Kidney (tissue), 14 donors: Measurements from ENCODE around the gene HDHD2. TPM values are rescaled to one million over a fixed set of nuclear protein-coding genes. Genes with fewer than 3 reads are reported as not detected.

Experiments
- DNase-seq, 5 donors: peaks; one replicate each; pipeline ENCODE4 v3.0.0-alpha.2; 2013 to 2020
- FAIRE-seq: peaks from 2 replicates; lab custom pipeline; 2012; peaks lifted over from hg19 to GRCh38; lab: Jason Lieb, UNC
- H3K27ac ChIP-seq, 2 donors: one replicate each; pipeline ENCODE4 v1.7.0; 2013; ENCODE audit warnings: low read depth in 2 of 2, low read length in 2 of 2, inconsistent platforms in 1 of 2
- H3K27me3 ChIP-seq: one replicate; pipeline ENCODE4 v1.7.1; 2013; ENCODE audit warnings: low read length, inconsistent platforms; ENCODE audit not compliant: control insufficient read depth, insufficient read depth
- H3K36me3 ChIP-seq, 3 donors: one replicate each; pipeline versions ENCODE4 v1.7.0 to v1.7.1; 2013; ENCODE audit warnings: low read length in 3 of 3, control low read depth in 1 of 3, inconsistent platforms in 1 of 3; ENCODE audit not compliant: insufficient read depth in 3 of 3, control insufficient read depth in 2 of 3
- H3K4me1 ChIP-seq, 3 donors: one replicate each; pipeline versions ENCODE4 v1.7.0 to v1.7.1; 2013; ENCODE audit warnings: low read length in 3 of 3, inconsistent platforms in 1 of 3, low read depth in 1 of 3; ENCODE audit not compliant: control insufficient read depth in 2 of 3, insufficient read depth in 2 of 3
- H3K4me3 ChIP-seq, 3 donors: one replicate each; pipeline versions ENCODE4 v1.7.0 to v1.8.1; 2013; ENCODE audit warnings: low read length in 3 of 3, control low read depth in 1 of 3, inconsistent platforms in 1 of 3
- H3K9ac ChIP-seq, 3 donors: one replicate each; pipeline versions ENCODE4 v1.7.0 to v1.7.1; 2013; ENCODE audit warnings: low read length in 3 of 3, control low read depth in 1 of 3, inconsistent platforms in 1 of 3
- H3K9me3 ChIP-seq, 3 donors: one replicate each; pipeline versions ENCODE4 v1.7.0 to v1.7.1; 2013; ENCODE audit warnings: low read length in 3 of 3, control low read depth in 1 of 3, inconsistent platforms in 1 of 3; ENCODE audit not compliant: control insufficient read depth in 2 of 3, insufficient read depth in 1 of 3
- intact Hi-C: fragments of 100-400 bp; cut with DNase I; formaldehyde crosslinking; loops from one replicate; pipeline ENCODE4 v1.11.1; 2022
- polyA plus RNA-seq: library from polyadenylated mRNA; stranded (reverse); fragments of 350-450 nt; fragmentation: Illumina TruSeq; extraction: RNeasy Lipid Tissue Mini Kit (QIAGEN cat#74804); gene quantifications from one replicate; pipeline ENCODE4 v1.2.3, GENCODE V29; 2014; ENCODE audit warnings: low read depth, low replicate concordance; ENCODE audit not compliant: insufficient read depth
- total RNA-seq: library from RNA; stranded (reverse); fragmentation: NEBNext Ultra II Directional; extraction: Animal tissue kit (Norgen Biotek cat#: 25700); gene quantifications from one replicate; pipeline ENCODE4 v1.2.1, GENCODE V29; 2021
- TF ChIP-seq, protein P1 (sequence below): IDR thresholded peaks from 3 replicates; pipeline ENCODE4 v1.5.1; 2012; ENCODE audit warnings: mild to moderate bottlenecking, moderate library complexity, borderline replicate concordance; ENCODE audit not compliant: insufficient read depth; ENCODE audit errors: extremely low read depth
- donor health status: control.
- donor health status: control.
- donor health status: control.
- donor health status: control.
- donor health status: control.
- donor health status: DM: yes; HTN: yes; CAD: no.
- donor health status: Normal renal cell carcinoma (clear cell type).

The HDHD2 gene
- total and polyA plus RNA-seq, 2 donors from 2014 or later: 41.0 to 46.2 TPM

DNA sequence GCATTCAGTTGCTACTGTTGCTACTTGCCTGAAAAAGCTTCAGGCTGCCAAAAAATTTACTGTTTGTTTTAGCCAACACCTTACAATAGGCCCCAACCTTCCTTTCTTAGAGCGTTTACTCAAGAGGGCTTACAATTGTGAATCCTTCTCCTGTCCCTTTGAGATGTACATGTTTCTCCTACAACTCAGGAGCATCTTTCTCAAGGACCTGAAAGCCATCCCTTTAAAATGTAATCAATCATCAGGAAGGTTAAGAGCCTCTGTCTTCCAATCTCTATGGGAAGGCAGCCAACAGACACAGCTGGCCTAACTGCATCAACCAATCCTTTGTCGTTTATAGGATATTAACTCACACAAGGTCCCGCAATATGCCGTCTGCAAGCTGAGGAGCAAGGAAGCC lies 29.2 kb upstream of the HDHD2 start:
- H3K4me1 ChIP-seq: peaks cover 0 to 5% (median 0%) of the 10 kb centered on the region in 3 donors
- peaks cover 0 to under 1% (median 0%) of the 10 kb centered on the region in 3 donors for H3K9me3 ChIP-seq
- H3K27me3 ChIP-seq: no peaks in the 10 kb centered on the region
- intact Hi-C loops: no loop called here
- H3K27ac ChIP-seq: no peak overlapping the region
- no peak overlapping the region for H3K9ac ChIP-seq
- TF ChIP-seq, protein P1, sequence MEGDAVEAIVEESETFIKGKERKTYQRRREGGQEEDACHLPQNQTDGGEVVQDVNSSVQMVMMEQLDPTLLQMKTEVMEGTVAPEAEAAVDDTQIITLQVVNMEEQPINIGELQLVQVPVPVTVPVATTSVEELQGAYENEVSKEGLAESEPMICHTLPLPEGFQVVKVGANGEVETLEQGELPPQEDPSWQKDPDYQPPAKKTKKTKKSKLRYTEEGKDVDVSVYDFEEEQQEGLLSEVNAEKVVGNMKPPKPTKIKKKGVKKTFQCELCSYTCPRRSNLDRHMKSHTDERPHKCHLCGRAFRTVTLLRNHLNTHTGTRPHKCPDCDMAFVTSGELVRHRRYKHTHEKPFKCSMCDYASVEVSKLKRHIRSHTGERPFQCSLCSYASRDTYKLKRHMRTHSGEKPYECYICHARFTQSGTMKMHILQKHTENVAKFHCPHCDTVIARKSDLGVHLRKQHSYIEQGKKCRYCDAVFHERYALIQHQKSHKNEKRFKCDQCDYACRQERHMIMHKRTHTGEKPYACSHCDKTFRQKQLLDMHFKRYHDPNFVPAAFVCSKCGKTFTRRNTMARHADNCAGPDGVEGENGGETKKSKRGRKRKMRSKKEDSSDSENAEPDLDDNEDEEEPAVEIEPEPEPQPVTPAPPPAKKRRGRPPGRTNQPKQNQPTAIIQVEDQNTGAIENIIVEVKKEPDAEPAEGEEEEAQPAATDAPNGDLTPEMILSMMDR: no peak
- no peak overlapping the region for H3K4me3 ChIP-seq
- peak in 1 of 5 donors; percentile 34 for DNase-seq
- no peaks in the 10 kb centered on the region for H3K36me3 ChIP-seq
- FAIRE-seq: no peak

DNA sequence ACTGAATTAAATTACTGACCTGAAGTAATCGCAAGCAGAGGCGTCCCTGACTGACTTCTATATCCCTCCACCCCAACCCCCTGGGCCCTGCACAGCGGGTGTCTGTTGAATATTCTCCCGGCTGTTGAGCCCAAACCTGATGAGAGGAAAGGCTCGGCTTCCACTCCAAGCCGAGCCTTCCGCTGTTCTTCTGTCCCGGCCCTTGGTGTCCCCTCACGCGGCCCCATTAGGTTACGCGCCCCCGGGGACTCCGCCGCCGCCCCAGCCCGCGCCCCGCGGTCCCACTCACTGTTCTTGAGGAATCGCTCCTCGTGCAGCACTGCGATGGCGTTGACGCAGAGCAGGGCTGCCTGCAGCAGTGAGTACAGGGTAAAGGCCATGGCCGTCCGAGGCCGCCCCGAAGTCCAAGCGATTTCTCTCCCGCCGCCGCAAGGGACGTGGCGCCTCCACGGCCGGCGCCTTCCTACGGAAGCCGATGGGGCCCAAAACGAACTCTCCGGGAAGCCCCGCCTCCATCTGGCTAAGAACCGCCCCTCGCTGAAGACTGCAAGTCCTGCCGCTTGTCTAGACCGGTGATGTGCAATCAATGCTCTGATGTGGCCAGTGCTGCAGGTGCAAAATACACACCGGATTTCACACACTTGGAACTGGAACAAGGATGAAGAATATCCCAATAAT lies 25.7 kb upstream of the HDHD2 start, which contains the start of gene IER3IP1:
Gene IER3IP1 (minus strand): TSS at position 467 of the 678 bp plus-strand sequence. CDS start 87 bp downstream, at position 380.
- H3K27me3 ChIP-seq: no peaks in the 10 kb centered on the region
- DNase-seq: peak; percentile 94 to 96 (median 95)
- no peaks in the 10 kb centered on the region for H3K9me3 ChIP-seq
- H3K36me3 ChIP-seq: no peaks in the 10 kb centered on the region
- TF ChIP-seq, protein P1: no peak
- H3K27ac ChIP-seq: peak within 1 kb of the TSS; percentile 73 to 83
- peak within 1 kb of the TSS; percentile 71 to 84 (median 77) for H3K9ac ChIP-seq
- peaks cover 0 to 12% (median 7%) of the 10 kb centered on the region in 3 donors for H3K4me1 ChIP-seq
- H3K4me3 ChIP-seq: peak within 1 kb of the TSS; percentile 78 to 92 (median 91)
- intact Hi-C loops: no loop called here
- FAIRE-seq: no peak

DNA sequence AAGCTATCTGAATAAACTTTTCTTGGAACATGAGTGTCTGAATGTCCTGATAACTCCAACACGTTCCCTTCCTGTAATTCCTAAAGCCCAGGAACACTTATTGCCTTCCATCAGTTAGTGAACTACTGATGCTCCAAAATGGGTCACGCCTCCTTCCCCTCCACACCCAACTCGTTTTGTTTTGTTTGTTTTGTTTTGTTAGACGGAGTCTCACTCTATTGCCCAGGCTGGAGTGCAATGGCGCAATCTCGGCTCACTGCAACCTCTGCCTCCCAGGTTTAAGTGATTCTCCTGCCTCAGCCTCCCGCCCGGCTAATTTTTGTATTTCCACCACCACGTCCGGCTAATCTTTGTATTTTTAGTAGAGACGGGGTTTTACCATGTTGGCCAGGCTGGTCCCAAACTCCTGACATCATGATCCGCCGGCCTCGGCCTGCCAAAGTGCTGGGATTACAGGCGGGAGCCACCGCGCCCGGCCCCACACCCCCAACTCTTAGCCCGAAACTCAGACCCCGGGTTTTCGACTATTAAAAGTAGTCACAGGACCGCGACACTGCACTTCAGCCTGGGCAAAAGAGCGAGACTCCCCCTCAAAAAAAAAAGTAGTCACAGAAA lies 25.1 kb upstream of the HDHD2 start:
- H3K27me3 ChIP-seq: no peaks in the 10 kb centered on the region
- H3K4me3 ChIP-seq: peak overlapping the region; percentile 78 to 92 (median 91)
- H3K36me3 ChIP-seq: no peaks in the 10 kb centered on the region
- DNase-seq (peak in 3 of 5 donors; percentile 30 to 49 (median 31)), FAIRE-seq (no peak)
- peaks cover 0 to 12% (median 7%) of the 10 kb centered on the region in 3 donors for H3K4me1 ChIP-seq
- H3K9ac ChIP-seq: peak overlapping the region; percentile 71 to 84 (median 77)
- H3K9me3 ChIP-seq: no peaks in the 10 kb centered on the region
- TF ChIP-seq, protein P1: no peak
- H3K27ac ChIP-seq: peak overlapping the region; percentile 73 to 83
- intact Hi-C loops: no loop called here
